Measurements from ENCODE around the gene NCBP3. TPM values are rescaled to one million over a fixed set of nuclear protein-coding genes. Genes with fewer than 3 reads are reported as not detected.

Gene NCBP3
- total and polyA plus RNA-seq, 9 of the 15 experiments (the other 6 are each of a cell fraction or from before 2014, with no cell fraction given): 3.1 to 25.5 (median 20.5) TPM

DNA sequence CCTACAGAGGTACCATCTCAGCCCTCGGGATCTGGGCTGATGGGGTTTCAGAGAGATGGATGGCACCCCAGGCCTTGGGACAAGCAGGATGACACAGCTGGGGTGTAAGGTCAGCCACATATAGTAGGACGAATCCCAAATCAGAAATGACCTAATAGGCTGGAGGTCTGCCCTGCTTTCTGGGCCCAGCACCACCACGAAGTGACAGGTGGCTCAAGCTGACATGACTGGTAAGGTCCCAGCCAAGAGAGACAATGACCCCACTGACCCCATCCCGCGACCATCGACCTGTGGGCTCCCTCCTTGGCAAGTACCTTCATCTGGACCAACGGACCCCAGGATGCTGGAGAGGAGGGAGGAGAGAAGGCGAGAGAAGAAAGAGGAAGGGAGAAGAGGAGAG lies 31.2 kb upstream of the NCBP3 start:
- intact Hi-C loops (cut with micrococcal nuclease) (no loop called here), in situ Hi-C loops (cut with MboI) (no loop called here)
- Histone ChIP-seq H3K4me1 (replicated peaks in 1 of 2; ENCODE audit: control insufficient read depth in 2 of 2, insufficient read depth in 2 of 2, low read length in 2 of 2) (no peaks in the 10 kb centered on the region), H3K4me3 (no peak overlapping the region), H3K9me1 (ENCODE audit: control insufficient read depth, insufficient read depth, low read length) (no peaks in the 10 kb centered on the region), H3K36me3 (ENCODE audit: control insufficient read depth, insufficient read depth, low read length) (peaks cover 52% of the 10 kb centered on the region; the same call in 1 of the 3 replicates), H3K27ac (ENCODE audit: extremely low read depth, low read depth, low read length) (no peak overlapping the region), H3K4me2 (ENCODE audit: insufficient read depth, low read length) (no peak overlapping the region), H3K79me2 (ENCODE audit: control insufficient read depth, insufficient read depth, low read length) (no peaks in the 10 kb centered on the region), H3K27me3 (ENCODE audit: control insufficient read depth in 2 of 2, insufficient read depth in 2 of 2, low read length in 2 of 2) (no peaks in the 10 kb centered on the region), H3K9ac (ENCODE audit: insufficient read depth in 1 of 2, low read depth in 2 of 2, low read length in 2 of 2) (no peak overlapping the region), H2AFZ (ENCODE audit: low read depth, low read length) (no peak overlapping the region), H3K9me3 (replicated peaks; ENCODE audit: control insufficient read depth, insufficient read depth, low read depth, low read length) (no peaks in the 10 kb centered on the region), H4K20me1 (replicated peaks; ENCODE audit: control insufficient read depth, insufficient read depth, low read length) (no peaks in the 10 kb centered on the region)
- no TSS peak for BruUV-seq (replicated peaks)
- no peak for DNase-seq (ENCODE audit: extremely low read depth in 1 of 4, low spot score in 3 of 4)
- WGBS (ENCODE audit: insufficient coverage, low coverage, missing lambda C conversion rate): 65% methylated on average over 5 of the region's 8 CpGs
- FAIRE-seq: no peak
- TF ChIP-seq DNMT1 (IDR thresholded peaks at IDR 0.05) (no peak), RBM25 (IDR thresholded peaks at IDR 0.05; ENCODE audit: low read depth, low read length, severe bottlenecking) (no peak), DIDO1 (tag; IDR thresholded peaks at IDR 0.05; ENCODE audit: low read depth) (no peak), MEIS2 (IDR thresholded peaks at IDR 0.05; ENCODE audit: partially characterized antibody) (no peak), ZNF12 (CRISPR knock-in tag; IDR thresholded peaks at IDR 0.05) (no peak), RBM15 (IDR thresholded peaks at IDR 0.05; ENCODE audit: insufficient read depth, low read length) (no peak), CC2D1A (IDR thresholded peaks at IDR 0.05) (no peak), SMAD3 (CRISPR knock-in tag; conservative IDR thresholded peaks at IDR 0.05) (no peak), RBFOX2 (IDR thresholded peaks at IDR 0.05; ENCODE audit: low read depth, low read length) (no peak), RFX5 (IDR thresholded peaks at IDR 0.05; ENCODE audit: low read depth, low read length) (no peak), SMARCC2 (IDR thresholded peaks at IDR 0.05; ENCODE audit: low read depth) (no peak)
- TF ChIP-seq, protein P1, sequence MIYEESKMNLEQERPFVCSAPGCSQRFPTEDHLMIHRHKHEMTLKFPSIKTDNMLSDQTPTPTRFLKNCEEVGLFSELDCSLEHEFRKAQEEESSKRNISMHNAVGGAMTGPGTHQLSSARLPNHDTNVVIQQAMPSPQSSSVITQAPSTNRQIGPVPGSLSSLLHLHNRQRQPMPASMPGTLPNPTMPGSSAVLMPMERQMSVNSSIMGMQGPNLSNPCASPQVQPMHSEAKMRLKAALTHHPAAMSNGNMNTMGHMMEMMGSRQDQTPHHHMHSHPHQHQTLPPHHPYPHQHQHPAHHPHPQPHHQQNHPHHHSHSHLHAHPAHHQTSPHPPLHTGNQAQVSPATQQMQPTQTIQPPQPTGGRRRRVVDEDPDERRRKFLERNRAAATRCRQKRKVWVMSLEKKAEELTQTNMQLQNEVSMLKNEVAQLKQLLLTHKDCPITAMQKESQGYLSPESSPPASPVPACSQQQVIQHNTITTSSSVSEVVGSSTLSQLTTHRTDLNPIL (CRISPR knock-in tag; IDR thresholded peaks at IDR 0.05): no peak
- TF ChIP-seq, protein P2, sequence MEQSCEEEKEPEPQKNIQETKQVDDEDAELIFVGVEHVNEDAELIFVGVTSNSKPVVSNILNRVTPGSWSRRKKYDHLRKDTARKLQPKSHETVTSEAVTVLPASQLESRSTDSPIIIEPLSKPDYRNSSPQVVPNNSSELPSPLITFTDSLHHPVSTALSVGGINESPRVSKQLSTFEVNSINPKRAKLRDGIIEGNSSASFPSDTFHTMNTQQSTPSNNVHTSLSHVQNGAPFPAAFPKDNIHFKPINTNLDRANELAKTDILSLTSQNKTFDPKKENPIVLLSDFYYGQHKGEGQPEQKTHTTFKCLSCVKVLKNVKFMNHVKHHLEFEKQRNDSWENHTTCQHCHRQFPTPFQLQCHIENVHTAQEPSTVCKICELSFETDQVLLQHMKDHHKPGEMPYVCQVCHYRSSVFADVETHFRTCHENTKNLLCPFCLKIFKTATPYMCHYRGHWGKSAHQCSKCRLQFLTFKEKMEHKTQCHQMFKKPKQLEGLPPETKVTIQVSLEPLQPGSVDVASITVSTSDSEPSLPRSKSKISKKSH (CRISPR knock-in tag; IDR thresholded peaks at IDR 0.05): no peak
- TF ChIP-seq, protein P3, sequence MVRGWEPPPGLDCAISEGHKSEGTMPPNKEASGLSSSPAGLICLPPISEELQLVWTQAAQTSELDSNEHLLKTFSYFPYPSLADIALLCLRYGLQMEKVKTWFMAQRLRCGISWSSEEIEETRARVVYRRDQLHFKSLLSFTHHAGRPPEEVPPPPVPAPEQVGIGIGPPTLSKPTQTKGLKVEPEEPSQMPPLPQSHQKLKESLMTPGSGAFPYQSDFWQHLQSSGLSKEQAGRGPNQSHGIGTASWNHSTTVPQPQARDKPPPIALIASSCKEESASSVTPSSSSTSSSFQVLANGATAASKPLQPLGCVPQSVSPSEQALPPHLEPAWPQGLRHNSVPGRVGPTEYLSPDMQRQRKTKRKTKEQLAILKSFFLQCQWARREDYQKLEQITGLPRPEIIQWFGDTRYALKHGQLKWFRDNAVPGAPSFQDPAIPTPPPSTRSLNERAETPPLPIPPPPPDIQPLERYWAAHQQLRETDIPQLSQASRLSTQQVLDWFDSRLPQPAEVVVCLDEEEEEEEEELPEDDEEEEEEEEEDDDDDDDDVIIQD (CRISPR knock-in tag; IDR thresholded peaks at IDR 0.05): no peak
- TF ChIP-seq, protein P4, sequence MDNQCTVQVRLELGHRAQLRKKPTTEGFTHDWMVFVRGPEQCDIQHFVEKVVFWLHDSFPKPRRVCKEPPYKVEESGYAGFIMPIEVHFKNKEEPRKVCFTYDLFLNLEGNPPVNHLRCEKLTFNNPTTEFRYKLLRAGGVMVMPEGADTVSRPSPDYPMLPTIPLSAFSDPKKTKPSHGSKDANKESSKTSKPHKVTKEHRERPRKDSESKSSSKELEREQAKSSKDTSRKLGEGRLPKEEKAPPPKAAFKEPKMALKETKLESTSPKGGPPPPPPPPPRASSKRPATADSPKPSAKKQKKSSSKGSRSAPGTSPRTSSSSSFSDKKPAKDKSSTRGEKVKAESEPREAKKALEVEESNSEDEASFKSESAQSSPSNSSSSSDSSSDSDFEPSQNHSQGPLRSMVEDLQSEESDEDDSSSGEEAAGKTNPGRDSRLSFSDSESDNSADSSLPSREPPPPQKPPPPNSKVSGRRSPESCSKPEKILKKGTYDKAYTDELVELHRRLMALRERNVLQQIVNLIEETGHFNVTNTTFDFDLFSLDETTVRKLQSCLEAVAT (IDR thresholded peaks at IDR 0.05): no peak
- ATAC-seq: no peak
- CTCF ChIA-PET (ENCODE audit: low intra/inter-chr PET ratio): no interaction called here
- POLR2A ChIA-PET: no interaction called here
